ENCODE data around the gene COL18A1.
"Not testable (repeated sequence)": the region's sequence is repeated elsewhere in the genome, so short reads cannot be mapped to it uniquely, and the experiment has no call there.

The COL18A1 gene

GRCh38 chr21:45367402-45368351, 37.3 kb upstream of the COL18A1 start:
- no peak for DNase-seq (ENCODE audit: low read depth in 2 of 2, low spot score in 1 of 2)

GRCh38 chr21:45369018-45369417, 35.9 kb upstream of the COL18A1 start:
- DNase-seq (ENCODE audit: low read depth in 2 of 2, low spot score in 1 of 2), result not testable (repeated sequence)

GRCh38 chr21:45370575-45370974, 34.4 kb upstream of the COL18A1 start:
- DNase-seq (ENCODE audit: low read depth in 2 of 2, low spot score in 1 of 2), result no peak

- DNase-seq (ENCODE audit: low read depth in 2 of 2, low spot score in 1 of 2), result no peak
Measured at GRCh38 chr21:45371081-45371480, 33.9 kb upstream of the COL18A1 start.

- DNase-seq (ENCODE audit: low read depth in 2 of 2, low spot score in 1 of 2), result no peak
Measured at GRCh38 chr21:45371655-45372054, 33.3 kb upstream of the COL18A1 start.

GRCh38 chr21:45372732-45373355, 32.1 kb upstream of the COL18A1 start:
- DNase-seq (ENCODE audit: low read depth in 2 of 2, low spot score in 1 of 2), result no peak

- no peak for DNase-seq (ENCODE audit: low read depth in 2 of 2, low spot score in 1 of 2)
Measured at GRCh38 chr21:45373991-45374816, 30.8 kb upstream of the COL18A1 start.

GRCh38 chr21:45374826-45375455, 30.0 kb upstream of the COL18A1 start:
- no peak for DNase-seq (ENCODE audit: low read depth in 2 of 2, low spot score in 1 of 2)

- no peak for DNase-seq (ENCODE audit: low read depth in 2 of 2, low spot score in 1 of 2)
Measured at GRCh38 chr21:45376459-45377324, 28.3 kb upstream of the COL18A1 start.

GRCh38 chr21:45377325-45377709, 27.6 kb upstream of the COL18A1 start:
- DNase-seq (ENCODE audit: low read depth in 2 of 2, low spot score in 1 of 2), result no peak

- DNase-seq (ENCODE audit: low read depth in 2 of 2, low spot score in 1 of 2), result no peak
Measured at GRCh38 chr21:45377866-45378257, 27.1 kb upstream of the COL18A1 start.

- DNase-seq (ENCODE audit: low read depth in 2 of 2, low spot score in 1 of 2), result no peak
Measured at GRCh38 chr21:45378258-45378966, 26.6 kb upstream of the COL18A1 start.

- no peak for DNase-seq (ENCODE audit: low read depth in 2 of 2, low spot score in 1 of 2)
Measured at GRCh38 chr21:45379171-45379900, 25.6 kb upstream of the COL18A1 start.

GRCh38 chr21:45379901-45380330, 25.0 kb upstream of the COL18A1 start:
- no peak for DNase-seq (ENCODE audit: low read depth in 2 of 2, low spot score in 1 of 2)

GRCh38 chr21:45380566-45380965, 24.4 kb upstream of the COL18A1 start:
- DNase-seq (ENCODE audit: low read depth in 2 of 2, low spot score in 1 of 2), result no peak

- DNase-seq (ENCODE audit: low read depth in 2 of 2, low spot score in 1 of 2), result no peak
Measured at GRCh38 chr21:45381036-45381787, 23.8 kb upstream of the COL18A1 start.

- DNase-seq (ENCODE audit: low read depth in 2 of 2, low spot score in 1 of 2), result no peak
Measured at GRCh38 chr21:45381865-45382696, 22.9 kb upstream of the COL18A1 start.

All from stimulated activated CD8-positive, alpha-beta memory T cell treated with anti-CD3 and anti-CD28 coated beads, Interleukin-4, amount 100 ng/mL, for 4 hours (primary cell).